HG03095 (cell line): ENCODE data around the gene SEMA6A.

ENCODE experiments used
- ATAC-seq: cut with Tn5 transposase; IDR thresholded peaks from one replicate; pipeline ENCODE4 v1.9.1; 2021; ENCODE audit warnings: moderate library complexity; ENCODE audit not compliant: unreplicated experiment

Gene SEMA6A

GRCh38 chr5:116442931-116443551 lies 131.6 kb downstream of the SEMA6A start:
- ATAC-seq = no peak

- ATAC-seq = no peak
Measured at GRCh38 chr5:116442095-116442534, 132.5 kb downstream of the SEMA6A start.

GRCh38 chr5:116441223-116441622 lies 133.4 kb downstream of the SEMA6A start:
- ATAC-seq = no peak

- ATAC-seq = no peak
Measured at GRCh38 chr5:116440457-116441001, 134.1 kb downstream of the SEMA6A start.

- no peak for ATAC-seq
Measured at GRCh38 chr5:116439905-116440304, 134.7 kb downstream of the SEMA6A start.

GRCh38 chr5:116438979-116439554 lies 135.6 kb downstream of the SEMA6A start:
- ATAC-seq = no peak

GRCh38 chr5:116437922-116438578 lies 136.6 kb downstream of the SEMA6A start:
- no peak for ATAC-seq

GRCh38 chr5:116437351-116437705 lies 137.3 kb downstream of the SEMA6A start:
- ATAC-seq = no peak

- no peak for ATAC-seq
Measured at GRCh38 chr5:116436674-116437350, 137.8 kb downstream of the SEMA6A start.

GRCh38 chr5:116428966-116429365 lies 145.7 kb downstream of the SEMA6A start:
- ATAC-seq = no peak

- ATAC-seq = no peak
Measured at GRCh38 chr5:116428413-116428812, 146.2 kb downstream of the SEMA6A start.

GRCh38 chr5:116424951-116425350 lies 149.7 kb downstream of the SEMA6A start:
- ATAC-seq = no peak

GRCh38 chr5:116424258-116424615 lies 150.4 kb downstream of the SEMA6A start:
- no peak for ATAC-seq

- ATAC-seq = no peak
Measured at GRCh38 chr5:116423587-116424257, 150.9 kb downstream of the SEMA6A start.

- no peak for ATAC-seq
Measured at GRCh38 chr5:116423141-116423540, 151.5 kb downstream of the SEMA6A start.

- no peak for ATAC-seq
Measured at GRCh38 chr5:116421080-116421629, 153.5 kb downstream of the SEMA6A start.

- no peak for ATAC-seq
Measured at GRCh38 chr5:116420540-116420939, 154.1 kb downstream of the SEMA6A start.

- no peak for ATAC-seq
Measured at GRCh38 chr5:116419258-116419657, 155.4 kb downstream of the SEMA6A start.

GRCh38 chr5:116418774-116419173 lies 155.8 kb downstream of the SEMA6A start:
- ATAC-seq = no peak

- ATAC-seq = no peak
Measured at GRCh38 chr5:116418016-116418415, 156.6 kb downstream of the SEMA6A start.

- ATAC-seq = no peak
Measured at GRCh38 chr5:116415989-116416388, 158.6 kb downstream of the SEMA6A start.
